SJSA1 (cell line): ENCODE measurements around the gene PTGIR. TPM values are rescaled to one million over a fixed set of nuclear protein-coding genes. Genes with fewer than 3 reads are reported as not detected.
A peak's percentile ranks its signal among the peaks of the same experiment; 100 is the strongest.

Experiments used
- DNase-seq, 2 experiments: peaks; one replicate each; pipeline ENCODE4 v3.0.0-alpha.2; 2015 to 2020; ENCODE audit warnings: low spot score in 2 of 2, low read depth in 1 of 2
- H3K27ac ChIP-seq: fragments of 250-450 bp; sonication (Bioruptor Pico); 2 replicates; pipeline ENCODE4 v1.5.1; 2020; ENCODE audit warnings: mild to moderate bottlenecking, moderate library complexity
- H3K27me3 ChIP-seq: fragments of 250-450 bp; sonication (Bioruptor Pico); replicated peaks from 2 replicates; pipeline ENCODE4 v1.5.1; 2020; ENCODE audit warnings: mild to moderate bottlenecking, moderate library complexity
- H3K36me3 ChIP-seq: fragments of 250-450 bp; sonication (Bioruptor Pico); 2 replicates; pipeline ENCODE4 v1.5.1; 2020; ENCODE audit warnings: mild to moderate bottlenecking
- H3K4me1 ChIP-seq: fragments of 250-450 bp; sonication (Bioruptor Pico); replicated peaks from 2 replicates; pipeline ENCODE4 v1.6.1; 2021; ENCODE audit warnings: mild to moderate bottlenecking
- H3K4me3 ChIP-seq: fragments of 250-450 bp; sonication (Bioruptor Pico); 2 replicates; pipeline ENCODE4 v1.5.1; 2020; ENCODE audit warnings: mild to moderate bottlenecking
- H3K9me3 ChIP-seq: fragments of 250-450 bp; sonication (Bioruptor Pico); replicated peaks from 2 replicates; pipeline ENCODE4 v1.5.1; 2020; ENCODE audit warnings: mild to moderate bottlenecking
- total RNA-seq: library from RNA; depleted of rRNA; stranded (reverse); fragments of >200 nt; shearing (Covaris generic); gene quantifications from 2 replicates; pipeline ENCODE4 v1.2.3, GENCODE V29; 2014; rRNA removed

Gene PTGIR, protein sequence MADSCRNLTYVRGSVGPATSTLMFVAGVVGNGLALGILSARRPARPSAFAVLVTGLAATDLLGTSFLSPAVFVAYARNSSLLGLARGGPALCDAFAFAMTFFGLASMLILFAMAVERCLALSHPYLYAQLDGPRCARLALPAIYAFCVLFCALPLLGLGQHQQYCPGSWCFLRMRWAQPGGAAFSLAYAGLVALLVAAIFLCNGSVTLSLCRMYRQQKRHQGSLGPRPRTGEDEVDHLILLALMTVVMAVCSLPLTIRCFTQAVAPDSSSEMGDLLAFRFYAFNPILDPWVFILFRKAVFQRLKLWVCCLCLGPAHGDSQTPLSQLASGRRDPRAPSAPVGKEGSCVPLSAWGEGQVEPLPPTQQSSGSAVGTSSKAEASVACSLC
- not detected in 2 replicates for total RNA-seq

DNA sequence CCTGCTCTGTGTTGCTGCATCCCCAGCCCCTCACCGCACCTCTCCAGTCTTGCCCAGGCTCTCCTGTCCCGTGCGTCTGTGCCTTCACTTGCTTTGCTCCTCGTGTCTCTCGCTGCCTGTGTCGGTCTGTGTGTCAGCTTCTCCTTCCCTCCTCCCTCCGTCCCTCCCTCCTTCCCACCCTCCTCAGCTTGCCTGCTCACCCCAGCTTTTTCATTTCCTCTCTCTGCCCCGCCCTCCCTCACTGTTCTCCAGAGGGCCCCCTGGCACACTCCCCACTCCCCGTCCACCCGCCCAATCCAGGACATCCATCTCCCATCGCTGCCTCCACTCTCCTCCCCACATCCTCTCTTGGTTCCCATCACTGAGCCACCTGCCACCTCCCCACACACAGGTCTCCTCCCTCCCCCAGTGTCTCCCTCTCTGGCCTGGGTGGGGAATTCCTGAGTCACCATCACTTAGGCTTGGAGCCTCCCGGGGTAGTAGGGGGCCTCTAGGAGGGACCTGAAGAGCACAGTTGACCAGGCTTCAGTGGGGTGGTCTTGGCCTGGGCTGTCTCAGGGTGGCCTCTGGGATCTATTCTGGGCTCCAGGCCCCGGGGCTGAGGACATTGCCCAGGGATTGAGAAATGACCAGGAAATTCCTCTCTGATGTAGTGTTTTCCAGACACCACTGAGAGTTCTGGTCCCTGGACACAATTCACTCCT is at the start of gene PTGIR:
Gene PTGIR (minus strand): TSS at position 132 of the 704 bp plus-strand sequence. CDS start 864 bp downstream, outside the sequence.
- Histone ChIP-seq H3K4me1 (no peaks in the 10 kb centered on the region; the same call in 1 of the 2 replicates), H3K27me3 (no peaks in the 10 kb centered on the region), H3K27ac (no peak within 1 kb of the TSS), H3K4me3 (no peak within 1 kb of the TSS), H3K9me3 (no peaks in the 10 kb centered on the region), H3K36me3 (no peaks in the 10 kb centered on the region)
- DNase-seq: no peak

DNA sequence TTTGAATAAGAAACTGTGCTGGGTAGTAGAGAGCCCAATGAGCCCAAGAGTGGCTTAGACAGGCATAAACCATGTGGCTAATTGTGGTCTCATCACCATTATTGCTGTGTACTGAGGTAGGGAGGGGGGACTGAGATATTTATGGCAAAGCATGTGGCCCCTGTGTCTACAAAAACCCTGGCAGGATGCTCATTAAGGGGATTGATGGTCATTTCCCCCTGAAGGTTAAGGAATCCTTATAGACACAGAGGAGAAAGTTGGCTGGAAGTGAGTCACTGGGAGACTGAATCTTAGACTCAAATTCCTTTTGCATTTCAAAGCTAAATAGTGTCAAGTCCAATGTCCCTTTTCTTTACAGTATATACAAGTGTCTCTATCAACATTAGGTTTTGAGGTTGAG is 45.9 kb upstream of the PTGIR start:
- no peaks in the 10 kb centered on the region for H3K9me3 ChIP-seq
- H3K4me1 ChIP-seq: no peaks in the 10 kb centered on the region; the same call in 1 of the 2 replicates
- no peaks in the 10 kb centered on the region for H3K27me3 ChIP-seq
- peaks cover 18% of the 10 kb centered on the region for H3K36me3 ChIP-seq
- no peak overlapping the region for H3K4me3 ChIP-seq
- DNase-seq: no peak
- no peak overlapping the region for H3K27ac ChIP-seq

DNA sequence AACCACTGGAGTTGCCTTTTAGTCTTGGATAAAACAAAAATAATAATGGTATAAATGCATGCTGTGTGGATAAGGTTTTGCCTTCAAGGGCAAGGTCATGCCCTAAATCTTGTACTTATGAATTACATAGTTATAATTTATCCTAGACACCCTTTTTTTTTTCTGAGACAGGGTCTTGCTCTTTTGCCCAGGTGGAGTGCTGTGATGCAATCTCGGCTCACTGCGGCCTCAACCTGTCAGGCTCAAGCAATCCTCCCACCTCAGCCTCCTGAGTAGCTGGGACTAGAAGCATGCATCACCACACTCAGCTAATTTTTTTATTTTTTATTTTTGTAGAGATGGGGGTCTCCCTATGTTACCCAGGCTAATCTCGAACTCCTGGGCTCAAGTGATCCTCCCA is 43.8 kb upstream of the PTGIR start:
- H3K36me3 ChIP-seq: peaks cover 3% of the 10 kb centered on the region
- H3K4me1 ChIP-seq: no peaks in the 10 kb centered on the region; the same call in 1 of the 2 replicates
- no peak overlapping the region for H3K27ac ChIP-seq
- no peak overlapping the region for H3K4me3 ChIP-seq
- no peaks in the 10 kb centered on the region for H3K9me3 ChIP-seq
- no peaks in the 10 kb centered on the region for H3K27me3 ChIP-seq
- DNase-seq: no peak

DNA sequence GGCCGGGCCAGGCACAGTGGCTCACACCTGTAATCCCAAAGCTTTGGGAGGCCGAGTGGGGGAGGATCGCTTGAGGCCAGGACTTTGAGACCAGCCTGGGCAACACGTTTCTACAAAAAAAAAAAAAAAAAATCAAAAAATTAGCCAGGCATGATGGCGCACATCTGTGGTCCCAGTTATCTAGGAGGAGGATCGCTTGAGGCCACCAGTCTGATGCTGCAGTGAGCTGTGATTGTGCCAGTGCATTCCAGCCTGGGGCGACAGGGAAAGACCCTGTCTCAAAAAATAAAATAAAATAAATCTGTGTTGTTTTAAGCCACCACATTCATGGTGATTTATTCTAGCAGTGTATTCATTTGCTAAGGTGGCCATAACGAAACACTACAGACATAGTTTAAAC is 40.2 kb upstream of the PTGIR start:
- Histone ChIP-seq H3K4me3 (no peak overlapping the region), H3K27me3 (no peaks in the 10 kb centered on the region; the same call in 1 of the 2 replicates), H3K27ac (no peak overlapping the region), H3K9me3 (no peaks in the 10 kb centered on the region), H3K36me3 (no peaks in the 10 kb centered on the region), H3K4me1 (peaks cover 12% of the 10 kb centered on the region)
- no peak for DNase-seq

DNA sequence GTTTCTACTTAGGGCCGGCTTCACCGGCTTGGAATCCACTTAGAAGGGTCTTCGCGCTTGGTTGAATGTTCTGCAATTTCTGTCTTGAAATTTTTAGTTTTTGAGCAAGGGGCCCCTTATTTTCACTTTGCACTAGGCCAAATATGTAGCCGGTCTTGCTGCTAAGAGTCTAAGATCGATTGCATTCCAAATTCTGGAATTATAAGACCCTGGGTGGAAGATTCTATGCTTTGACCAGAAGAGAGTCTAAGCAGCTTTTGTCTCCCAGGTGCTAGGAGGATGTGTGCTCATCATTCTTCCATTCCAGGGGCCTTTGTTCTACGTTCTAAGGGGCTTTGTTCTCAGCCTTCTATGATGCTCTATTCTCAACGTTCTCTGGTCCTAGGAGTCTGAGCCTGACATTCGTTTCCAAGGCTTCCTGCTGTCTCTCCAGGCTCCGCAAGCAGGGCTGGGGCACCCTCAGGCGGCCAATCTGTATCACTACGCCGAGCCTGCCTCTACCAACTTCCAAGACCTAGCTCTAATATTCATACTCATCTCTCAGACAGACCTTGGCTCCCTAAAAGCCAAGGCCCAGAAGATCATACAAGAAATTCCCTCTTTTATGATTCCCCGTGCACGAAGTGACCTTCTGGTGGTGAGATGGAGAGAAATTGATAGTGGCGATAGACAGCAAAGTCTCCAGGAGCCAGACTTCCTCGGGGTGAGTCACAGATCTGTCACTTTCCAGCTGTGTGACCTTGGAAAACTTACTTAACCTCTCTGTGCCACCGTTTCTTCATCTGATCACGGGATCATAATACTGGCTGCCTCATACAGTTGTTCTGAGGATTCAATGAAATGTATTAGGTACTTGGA is 37.1 kb upstream of the PTGIR start:
- H3K9me3 ChIP-seq: no peaks in the 10 kb centered on the region
- peak overlapping the region; percentile 27 for H3K4me3 ChIP-seq
- no peak overlapping the region; the same call in 1 of the 2 replicates for H3K27ac ChIP-seq
- H3K27me3 ChIP-seq: no peaks in the 10 kb centered on the region; the same call in 1 of the 2 replicates
- peak; percentile 77 to 86 for DNase-seq
- peaks cover 21% of the 10 kb centered on the region for H3K4me1 ChIP-seq
- H3K36me3 ChIP-seq: no peaks in the 10 kb centered on the region

DNA sequence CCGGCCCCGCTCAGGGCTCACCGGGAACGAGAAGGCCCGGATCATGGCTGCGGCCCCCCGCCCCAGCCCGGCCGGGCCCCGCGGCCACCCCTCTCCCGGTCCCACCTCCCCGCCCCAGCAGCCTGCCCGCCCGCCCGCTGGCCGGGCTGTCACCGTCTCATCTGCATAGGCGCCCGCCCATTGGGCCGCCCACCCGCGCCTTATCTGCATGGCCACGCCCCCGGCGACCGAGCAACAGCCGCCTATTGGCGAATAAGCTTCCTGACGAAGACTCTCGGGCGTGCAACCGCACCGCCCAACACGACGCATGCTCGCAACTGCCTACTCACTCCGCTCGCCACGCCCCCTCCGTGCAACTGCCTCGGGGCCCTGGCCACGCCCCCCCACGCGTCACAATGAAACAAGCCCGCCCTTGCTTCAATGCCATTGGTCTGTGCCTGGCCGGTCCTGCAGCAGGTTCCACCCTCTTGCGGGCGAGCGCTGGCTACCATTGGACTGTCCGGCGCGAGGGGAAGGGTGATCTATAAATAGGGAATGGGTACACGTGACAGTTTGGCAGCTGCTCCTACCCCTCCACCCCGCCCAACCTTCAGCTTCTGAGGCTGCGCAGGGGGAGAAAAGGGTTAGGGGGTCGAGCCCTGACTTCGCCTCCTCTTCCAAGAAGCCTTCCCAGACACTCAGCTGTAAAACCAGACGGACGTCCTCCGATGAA is 36.3 kb upstream of the PTGIR start, which contains the start of gene DACT3:
Gene DACT3 (minus strand): TSS at position 163 of the 712 bp plus-strand sequence. CDS start 118 bp downstream, at position 45.
- Histone ChIP-seq H3K4me3 (peak within 1 kb of the TSS; percentile 42), H3K4me1 (peaks cover 21% of the 10 kb centered on the region), H3K36me3 (no peaks in the 10 kb centered on the region), H3K27me3 (no peaks in the 10 kb centered on the region; the same call in 1 of the 2 replicates), H3K27ac (no peak within 1 kb of the TSS; the same call in 1 of the 2 replicates), H3K9me3 (no peaks in the 10 kb centered on the region)
- peak; percentile 99 to 100 for DNase-seq

DNA sequence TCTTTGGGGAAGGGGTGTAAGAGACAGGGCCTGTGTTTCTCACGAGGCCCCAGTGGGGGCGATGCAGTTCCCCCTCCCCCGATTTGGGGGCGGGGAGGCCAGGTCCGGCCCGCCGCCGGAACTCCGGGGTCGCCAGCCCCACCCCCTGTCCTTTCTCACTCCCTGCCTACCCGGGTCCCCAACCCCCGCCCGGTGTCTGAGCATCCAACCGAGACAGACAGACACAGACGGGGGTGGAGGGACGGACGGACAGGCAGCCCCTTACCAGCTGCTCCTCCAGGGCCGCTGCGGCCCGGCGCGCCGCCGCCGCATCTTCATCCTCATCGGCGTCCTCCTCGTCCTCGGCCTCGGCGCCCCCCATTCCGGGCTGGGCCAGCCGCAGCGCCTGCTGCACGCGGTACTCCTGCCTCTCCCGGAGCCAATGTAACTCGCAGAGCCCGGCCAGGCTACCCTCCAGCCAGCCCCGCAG is 35.7 kb upstream of the PTGIR start:
- Histone ChIP-seq H3K27ac (no peak overlapping the region), H3K4me1 (peaks cover 21% of the 10 kb centered on the region), H3K27me3 (no peaks in the 10 kb centered on the region; the same call in 1 of the 2 replicates), H3K36me3 (no peaks in the 10 kb centered on the region), H3K9me3 (no peaks in the 10 kb centered on the region), H3K4me3 (peak overlapping the region; percentile 42)
- DNase-seq: no peak

DNA sequence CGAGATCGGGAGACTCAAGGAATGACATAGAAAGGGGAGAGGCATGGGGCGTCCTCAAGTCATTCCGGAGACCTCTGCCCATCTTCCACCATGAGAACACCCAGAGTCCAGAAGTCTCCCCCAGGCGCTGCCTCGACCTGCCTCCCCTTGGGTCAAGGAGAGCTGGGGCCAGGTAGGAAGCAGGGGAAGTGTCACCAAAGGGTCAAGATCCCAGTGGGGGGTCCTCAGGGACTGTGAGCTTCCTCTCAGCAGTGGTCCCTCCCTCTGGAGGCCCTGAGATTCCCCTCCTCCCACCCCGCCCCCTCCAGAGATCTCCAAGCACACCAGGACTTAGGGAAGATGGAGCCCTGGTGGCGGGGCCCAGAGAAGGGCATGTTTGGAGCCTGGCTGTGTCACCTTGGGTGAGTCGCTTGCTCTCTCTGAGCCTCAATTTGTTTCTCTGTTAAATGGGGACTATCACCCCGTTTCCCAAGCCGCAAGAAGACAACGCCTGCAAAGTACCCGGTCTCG is 35.2 kb upstream of the PTGIR start:
- no peaks in the 10 kb centered on the region for H3K36me3 ChIP-seq
- DNase-seq: no peak
- H3K4me3 ChIP-seq: peak overlapping the region; percentile 42
- H3K9me3 ChIP-seq: no peaks in the 10 kb centered on the region
- no peaks in the 10 kb centered on the region; the same call in 1 of the 2 replicates for H3K27me3 ChIP-seq
- H3K27ac ChIP-seq: no peak overlapping the region
- H3K4me1 ChIP-seq: peaks cover 21% of the 10 kb centered on the region

DNA sequence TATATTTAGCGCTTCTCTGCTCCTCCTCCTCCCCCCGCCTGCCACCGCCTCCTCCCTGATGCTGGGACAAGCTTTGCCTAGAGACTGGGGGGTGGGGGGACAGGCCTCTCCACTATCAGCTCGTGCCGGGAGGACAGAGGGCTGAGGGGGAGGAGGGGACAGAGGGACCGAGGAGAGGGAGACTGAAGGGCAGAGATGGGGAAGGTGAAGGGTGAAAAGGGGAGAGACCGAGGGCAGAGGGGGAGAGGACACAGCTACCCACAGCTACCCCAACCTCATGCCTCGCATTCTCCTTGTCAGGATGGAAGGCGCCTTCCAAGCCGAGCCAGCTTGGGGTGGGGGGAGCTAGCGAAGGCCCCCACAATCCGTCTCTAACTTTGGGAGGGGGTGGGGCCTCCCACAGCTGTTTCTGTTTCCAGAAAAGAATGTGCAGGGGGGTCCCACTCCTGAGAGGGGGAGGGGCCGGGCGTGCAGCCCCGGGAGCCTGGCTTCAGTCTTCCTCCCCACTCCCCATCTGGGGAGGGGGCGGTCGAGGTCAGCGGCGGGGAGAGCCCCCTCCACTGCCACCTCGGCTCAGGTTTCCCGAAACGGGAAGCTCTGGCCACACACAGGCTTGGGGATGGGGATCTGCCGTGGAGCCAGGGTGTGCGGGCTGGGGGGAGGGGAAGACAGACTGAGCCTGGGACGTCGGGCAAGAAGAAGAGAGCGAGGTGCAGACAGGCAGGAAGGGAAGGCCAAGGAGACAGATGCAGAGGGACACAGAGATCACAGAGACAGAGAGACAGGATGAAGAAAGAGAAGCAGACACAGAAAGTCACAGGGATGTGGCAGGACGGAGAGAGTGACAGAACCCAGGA is 34.5 kb upstream of the PTGIR start:
- H3K27ac ChIP-seq: no peak overlapping the region
- peaks cover 21% of the 10 kb centered on the region for H3K4me1 ChIP-seq
- no peaks in the 10 kb centered on the region for H3K36me3 ChIP-seq
- no peaks in the 10 kb centered on the region for H3K9me3 ChIP-seq
- no peaks in the 10 kb centered on the region; the same call in 1 of the 2 replicates for H3K27me3 ChIP-seq
- H3K4me3 ChIP-seq: no peak overlapping the region
- no peak for DNase-seq

DNA sequence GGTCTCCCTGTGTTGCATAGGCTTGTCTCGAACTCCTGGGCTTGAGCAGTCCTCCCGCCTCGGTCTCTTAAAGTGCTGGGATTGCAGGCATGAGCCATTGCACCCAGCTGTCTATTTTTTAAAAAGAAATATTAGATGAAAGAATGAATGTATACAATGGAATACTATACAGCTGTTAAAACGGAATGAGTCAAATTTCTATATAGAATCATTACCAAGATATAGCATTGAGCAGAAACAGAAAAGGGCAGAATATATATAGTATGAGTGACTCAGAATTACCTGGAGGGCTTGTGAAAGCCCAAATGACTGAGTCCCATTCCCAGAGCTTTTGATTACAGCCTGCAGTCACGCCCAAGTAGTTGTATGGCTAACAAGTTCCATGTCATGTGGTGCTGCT is 31.7 kb upstream of the PTGIR start:
- Histone ChIP-seq H3K36me3 (no peaks in the 10 kb centered on the region), H3K27ac (no peak overlapping the region), H3K27me3 (no peaks in the 10 kb centered on the region; the same call in 1 of the 2 replicates), H3K4me1 (peaks cover 18% of the 10 kb centered on the region), H3K4me3 (no peak overlapping the region), H3K9me3 (no peaks in the 10 kb centered on the region)
- DNase-seq: no peak

DNA sequence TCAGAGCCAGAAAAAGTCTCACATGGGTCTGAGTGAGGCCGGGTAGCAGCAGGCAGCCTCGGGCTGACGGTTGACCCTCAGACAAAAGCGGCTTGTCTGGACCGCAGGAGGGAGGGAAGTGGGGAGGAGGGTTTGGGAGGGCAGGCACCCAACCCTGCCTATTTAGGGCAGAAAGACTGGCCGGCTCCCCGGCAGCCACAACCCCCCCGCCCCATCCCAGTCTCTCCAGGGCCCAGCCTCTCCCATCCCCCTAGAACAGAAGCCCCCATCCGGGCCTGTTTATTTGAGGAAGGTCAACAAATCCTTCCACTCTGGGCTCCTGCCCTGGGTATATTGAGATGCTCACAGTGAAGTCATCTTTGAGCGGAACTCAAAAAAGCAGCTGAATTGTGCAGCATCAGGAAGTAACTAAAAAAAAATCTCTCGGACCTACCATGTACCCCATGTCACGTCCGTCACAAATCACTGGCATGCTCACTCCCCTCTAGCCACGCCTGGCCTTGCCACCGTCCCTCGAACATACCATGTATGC is 29.8 kb upstream of the PTGIR start:
- H3K9me3 ChIP-seq: no peaks in the 10 kb centered on the region
- H3K36me3 ChIP-seq: no peaks in the 10 kb centered on the region
- H3K27ac ChIP-seq: no peak overlapping the region
- H3K27me3 ChIP-seq: no peaks in the 10 kb centered on the region
- DNase-seq: no peak
- H3K4me3 ChIP-seq: no peak overlapping the region
- peaks cover 5% of the 10 kb centered on the region for H3K4me1 ChIP-seq

DNA sequence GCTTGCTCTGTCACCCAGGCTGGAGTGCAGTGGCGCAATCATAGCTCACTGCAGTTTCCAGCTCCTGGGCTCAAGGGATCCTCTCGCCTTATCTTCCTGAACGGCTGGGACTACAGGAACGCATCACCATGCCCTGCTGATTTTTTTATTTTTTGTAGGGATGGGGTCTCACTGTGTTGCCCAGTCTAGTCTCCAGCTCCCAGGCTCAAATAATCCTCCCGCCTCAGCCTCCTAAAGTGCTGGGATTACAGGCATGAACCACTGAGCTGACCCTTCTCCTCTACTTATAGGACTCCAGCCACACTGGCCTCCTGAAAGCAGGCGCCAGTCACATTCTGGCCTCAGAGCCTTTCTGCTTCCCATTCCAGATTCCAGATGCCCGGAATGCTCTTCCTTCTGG is 25.6 kb upstream of the PTGIR start:
- no peaks in the 10 kb centered on the region for H3K36me3 ChIP-seq
- H3K9me3 ChIP-seq: no peaks in the 10 kb centered on the region
- DNase-seq: no peak
- no peaks in the 10 kb centered on the region for H3K27me3 ChIP-seq
- H3K27ac ChIP-seq: no peak overlapping the region
- H3K4me1 ChIP-seq: no peaks in the 10 kb centered on the region
- H3K4me3 ChIP-seq: no peak overlapping the region
